ENCODE data around the gene TACR2. TPM values are rescaled to one million over a fixed set of nuclear protein-coding genes. Genes with fewer than 3 reads are reported as not detected.
A peak's percentile ranks its signal among the peaks of the same experiment; 100 is the strongest.

Gene TACR2
- total RNA-seq, 4 donors from 2014 or later = 0.25 to 1.2 (median 0.63) TPM

- Histone ChIP-seq H3K4me3 (no peak overlapping the region), H3K36me3 (no peaks in the 10 kb centered on the region), H3K27ac (no peak overlapping the region), H3K27me3 (no peaks in the 10 kb centered on the region), H3K9me3 (no peaks in the 10 kb centered on the region), H3K4me1 (peaks cover 42% of the 10 kb centered on the region)
- DNase-seq (ENCODE audit: low spot score in 2 of 2) = no peak
- TF ChIP-seq POLR2A (IDR thresholded peaks at IDR 0.05) = no peak
- TF ChIP-seq, protein P1, sequence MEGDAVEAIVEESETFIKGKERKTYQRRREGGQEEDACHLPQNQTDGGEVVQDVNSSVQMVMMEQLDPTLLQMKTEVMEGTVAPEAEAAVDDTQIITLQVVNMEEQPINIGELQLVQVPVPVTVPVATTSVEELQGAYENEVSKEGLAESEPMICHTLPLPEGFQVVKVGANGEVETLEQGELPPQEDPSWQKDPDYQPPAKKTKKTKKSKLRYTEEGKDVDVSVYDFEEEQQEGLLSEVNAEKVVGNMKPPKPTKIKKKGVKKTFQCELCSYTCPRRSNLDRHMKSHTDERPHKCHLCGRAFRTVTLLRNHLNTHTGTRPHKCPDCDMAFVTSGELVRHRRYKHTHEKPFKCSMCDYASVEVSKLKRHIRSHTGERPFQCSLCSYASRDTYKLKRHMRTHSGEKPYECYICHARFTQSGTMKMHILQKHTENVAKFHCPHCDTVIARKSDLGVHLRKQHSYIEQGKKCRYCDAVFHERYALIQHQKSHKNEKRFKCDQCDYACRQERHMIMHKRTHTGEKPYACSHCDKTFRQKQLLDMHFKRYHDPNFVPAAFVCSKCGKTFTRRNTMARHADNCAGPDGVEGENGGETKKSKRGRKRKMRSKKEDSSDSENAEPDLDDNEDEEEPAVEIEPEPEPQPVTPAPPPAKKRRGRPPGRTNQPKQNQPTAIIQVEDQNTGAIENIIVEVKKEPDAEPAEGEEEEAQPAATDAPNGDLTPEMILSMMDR (IDR thresholded peaks at IDR 0.05) = no peak
- WGBS = 80% methylated on average over 10 of the region's 10 CpGs
Observed at GRCh38 chr10:69410487-69410886, 6.2 kb downstream of the TACR2 start.

- WGBS = 56% methylated on average over 6 of the region's 6 CpGs
- H3K36me3 ChIP-seq = no peaks in the 10 kb centered on the region
Observed at GRCh38 chr10:69409968-69410367, 6.8 kb downstream of the TACR2 start.

GRCh38 chr10:69409176-69409495 lies 7.6 kb downstream of the TACR2 start:
- H3K4me3 ChIP-seq = peak overlapping the region; percentile 49

More at GRCh38 chr10:69409968-69410367, 6.8 kb downstream of the TACR2 start:
- Histone ChIP-seq H3K27ac (no peak overlapping the region), H3K9me3 (no peaks in the 10 kb centered on the region), H3K27me3 (no peaks in the 10 kb centered on the region), H3K4me3 (no peak overlapping the region), H3K4me1 (peaks cover 46% of the 10 kb centered on the region)
- DNase-seq (ENCODE audit: low spot score in 2 of 2) = no peak
- TF ChIP-seq EP300 (IDR thresholded peaks at IDR 0.05) = no peak
- TF ChIP-seq, protein P1 (IDR thresholded peaks at IDR 0.05) = no peak
- no peak for TF ChIP-seq POLR2A (IDR thresholded peaks at IDR 0.05)
- TF ChIP-seq POLR2AphosphoS5 (IDR thresholded peaks at IDR 0.05) = no peak

DNA sequence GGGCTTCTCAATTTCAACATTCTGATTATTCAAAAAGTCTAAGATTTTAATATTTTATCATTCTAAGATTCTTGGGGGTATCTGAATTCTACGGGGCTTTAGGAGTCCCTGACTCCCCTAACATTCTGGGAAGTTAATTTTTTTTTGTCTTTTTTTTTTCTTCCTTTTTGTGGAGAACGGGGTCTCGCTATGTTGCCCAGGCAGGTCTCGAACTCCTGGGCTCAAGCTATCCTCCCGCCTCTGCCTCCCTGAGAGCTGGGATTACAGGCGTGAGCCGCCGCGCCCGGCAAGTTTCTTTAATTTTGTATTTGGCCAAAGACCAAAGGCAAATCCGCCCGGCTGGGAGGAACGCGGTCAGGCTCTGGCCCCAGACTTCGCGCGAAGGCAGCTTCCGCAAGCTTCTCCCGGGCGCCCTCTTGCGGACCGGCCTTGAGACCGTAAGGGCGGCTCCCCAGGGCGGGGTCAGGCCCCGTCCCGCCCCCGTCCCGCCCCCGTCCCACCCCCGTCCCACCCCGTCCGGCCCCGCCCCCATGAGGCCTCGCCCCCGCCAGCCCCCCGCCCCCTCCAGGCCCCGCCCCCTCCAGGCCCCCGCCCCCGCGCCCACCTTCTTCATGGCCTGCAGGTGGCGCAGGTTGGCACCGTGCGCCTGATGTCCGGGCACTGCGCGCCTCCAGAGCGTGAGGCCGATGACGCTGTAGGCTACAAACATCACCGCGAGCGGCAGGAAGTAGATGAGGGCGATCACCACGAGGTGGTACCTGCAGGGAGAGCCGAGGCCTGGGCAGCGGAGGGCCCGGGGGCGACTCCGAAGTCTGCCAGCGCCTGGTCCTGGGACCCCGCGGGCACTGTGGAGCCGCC lies 8.2 kb downstream of the TACR2 start:
- DNase-seq (ENCODE audit: low spot score in 2 of 2) = peak; percentile 96 to 98
- Histone ChIP-seq H3K4me1 (peaks cover 46% of the 10 kb centered on the region), H3K4me3 (peak overlapping the region; percentile 49), H3K36me3 (no peaks in the 10 kb centered on the region), H3K27ac (peak overlapping the region; percentile 86), H3K27me3 (no peaks in the 10 kb centered on the region), H3K9me3 (no peaks in the 10 kb centered on the region)
- WGBS = 3% methylated on average over 41 of the region's 64 CpGs
- TF ChIP-seq POLR2A (IDR thresholded peaks at IDR 0.05) (no peak), POLR2AphosphoS5 (IDR thresholded peaks at IDR 0.05) (peak in 1 of 3 donors; percentile 38)
- TF ChIP-seq, protein P1 (IDR thresholded peaks at IDR 0.05) = peak in 1 of 2 donors; percentile 98

More at GRCh38 chr10:69409176-69409495, 7.6 kb downstream of the TACR2 start:
- Histone ChIP-seq H3K27me3 (no peaks in the 10 kb centered on the region), H3K36me3 (no peaks in the 10 kb centered on the region), H3K27ac (peak overlapping the region; percentile 86), H3K4me1 (peaks cover 46% of the 10 kb centered on the region), H3K9me3 (no peaks in the 10 kb centered on the region)
- DNase-seq (ENCODE audit: low spot score in 2 of 2) = no peak
- WGBS = 4% methylated on average over 7 of the region's 7 CpGs
- TF ChIP-seq POLR2AphosphoS5 (IDR thresholded peaks at IDR 0.05) = no peak
- TF ChIP-seq POLR2A (IDR thresholded peaks at IDR 0.05) = no peak
- no peak for TF ChIP-seq EP300 (IDR thresholded peaks at IDR 0.05)
- TF ChIP-seq, protein P1 (IDR thresholded peaks at IDR 0.05) = no peak

DNA sequence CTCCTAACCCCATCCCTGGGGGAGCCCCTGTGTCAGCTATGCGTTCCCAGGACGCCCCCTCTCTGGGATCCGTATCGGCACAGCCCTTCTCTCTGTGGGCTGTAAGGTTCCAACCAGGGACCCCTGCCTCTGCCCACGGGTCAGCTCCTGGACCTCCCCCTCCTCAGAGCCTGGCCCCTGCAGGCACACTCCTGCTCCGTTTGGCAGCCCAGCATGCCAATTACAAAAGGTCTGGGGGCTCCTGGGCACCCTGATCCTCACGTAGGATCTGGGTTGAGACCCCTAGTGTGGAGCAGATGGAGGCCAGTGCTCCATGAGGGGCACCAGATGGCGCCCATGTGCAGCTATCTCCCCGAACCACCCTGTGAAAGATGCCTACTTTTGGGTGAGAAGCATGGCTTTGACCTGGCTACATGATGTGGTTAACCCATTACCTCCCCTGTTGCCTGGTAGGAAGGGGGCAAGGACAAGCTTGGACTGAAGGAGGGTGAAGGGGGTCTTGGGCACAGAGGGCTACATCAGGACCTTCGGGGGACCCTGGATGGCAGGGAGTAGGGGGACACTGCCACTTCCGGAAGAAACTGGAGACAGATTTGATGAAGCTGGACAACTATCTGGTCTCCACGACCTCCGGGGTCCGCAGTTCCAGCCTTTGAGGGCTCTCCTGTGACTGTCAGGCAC lies 9.0 kb downstream of the TACR2 start:
- TF ChIP-seq, protein P1 (IDR thresholded peaks at IDR 0.05) = no peak
- TF ChIP-seq POLR2AphosphoS5 (IDR thresholded peaks at IDR 0.05) (no peak), POLR2A (IDR thresholded peaks at IDR 0.05) (no peak), EP300 (IDR thresholded peaks at IDR 0.05) (no peak)
- Histone ChIP-seq H3K27me3 (no peaks in the 10 kb centered on the region), H3K36me3 (peaks cover 2% of the 10 kb centered on the region), H3K4me3 (no peak overlapping the region), H3K4me1 (peaks cover 46% of the 10 kb centered on the region), H3K9me3 (no peaks in the 10 kb centered on the region), H3K27ac (peak overlapping the region; percentile 7)
- 70% methylated on average over 12 of the region's 14 CpGs for WGBS
- no peak for DNase-seq (ENCODE audit: low spot score in 2 of 2)
